ENCODE results near the gene OGFOD2. TPM values are rescaled to one million over a fixed set of nuclear protein-coding genes. Genes with fewer than 3 reads are reported as not detected.

OGFOD2 gene
- total RNA-seq, 3 donors from 2014 or later (not counting 1 experiment from before 2014, with no cell fraction given): 16.6 to 23.7 (median 20.7) TPM

GRCh38 chr12:122942637-122943036 is 32.4 kb upstream of the OGFOD2 start:
- Histone ChIP-seq H3K9me3 (ENCODE audit: control insufficient read depth, insufficient read depth, low read length) (no peaks in the 10 kb centered on the region), H3K4me3 (ENCODE audit: low read length) (no peak overlapping the region), H3K36me3 (ENCODE audit: control insufficient read depth, insufficient read depth, low read length) (no peaks in the 10 kb centered on the region), H3K27me3 (ENCODE audit: control insufficient read depth, insufficient read depth, low read length) (no peaks in the 10 kb centered on the region), H3K4me1 (ENCODE audit: control insufficient read depth, insufficient read depth, low read length) (peaks cover 58% of the 10 kb centered on the region), H3K27ac (ENCODE audit: low read length) (peak overlapping the region; percentile 57)
- intact Hi-C loops (cut with micrococcal nuclease): loop anchor here (1.0 kb wide), 1 partner anchor 46 kb away; the partner anchor contains the start of gene VPS37B
- 67% methylated on average over 2 of the region's 2 CpGs for WGBS (ENCODE audit: insufficient coverage)
- H3K27me3 Mint-ChIP-seq (ENCODE audit: low read depth in 2 of 2): no peaks in the 10 kb centered on the region
- H3K36me3 Mint-ChIP-seq: no peaks in the 10 kb centered on the region
- peak; percentile 48 to 65 (median 51) for ATAC-seq
- peaks cover 35 to 66% of the 10 kb centered on the region in 2 donors for H3K4me1 Mint-ChIP-seq
- DNase-seq: peak; percentile 33 to 46
- peaks cover 0 to 2% of the 10 kb centered on the region in 2 donors for H3K9me3 Mint-ChIP-seq
- H3K4me3 Mint-ChIP-seq: peak overlapping the region; percentile 73
- H3K27ac Mint-ChIP-seq: peak overlapping the region; percentile 84 to 94
- TF ChIP-seq CTCF (IDR thresholded peaks at IDR 0.05): no peak

- Histone ChIP-seq H3K27me3 (ENCODE audit: control insufficient read depth, insufficient read depth, low read length) (no peaks in the 10 kb centered on the region), H3K27ac (ENCODE audit: low read length) (peak overlapping the region; percentile 57), H3K36me3 (ENCODE audit: control insufficient read depth, insufficient read depth, low read length) (no peaks in the 10 kb centered on the region), H3K4me1 (ENCODE audit: control insufficient read depth, insufficient read depth, low read length) (peaks cover 63% of the 10 kb centered on the region), H3K4me3 (ENCODE audit: low read length) (no peak overlapping the region), H3K9me3 (ENCODE audit: control insufficient read depth, insufficient read depth, low read length) (no peaks in the 10 kb centered on the region)
- WGBS (ENCODE audit: insufficient coverage): 35% methylated on average over 11 of the region's 13 CpGs
- DNase-seq (no peak), ATAC-seq (peak in 2 of 3 donors; percentile 19 to 27)
- intact Hi-C loops (cut with micrococcal nuclease): no loop called here
- TF ChIP-seq CTCF (IDR thresholded peaks at IDR 0.05): no peak
- Mint-ChIP-seq H3K4me3 (peak overlapping the region; percentile 73), H3K36me3 (no peaks in the 10 kb centered on the region), H3K27ac (peak overlapping the region; percentile 84 to 94), H3K4me1 (peaks cover 39 to 71% of the 10 kb centered on the region in 2 donors), H3K27me3 (ENCODE audit: low read depth in 2 of 2) (no peaks in the 10 kb centered on the region), H3K9me3 (peaks cover 0 to 2% of the 10 kb centered on the region in 2 donors)
These were observed 31.8 kb upstream of the OGFOD2 start for GRCh38 chr12:122943196-122943595.

- no peaks in the 10 kb centered on the region for H3K27me3 Mint-ChIP-seq (ENCODE audit: low read depth in 2 of 2)
- ATAC-seq: no peak
- H3K4me3 ChIP-seq (ENCODE audit: low read length): no peak overlapping the region
- no peak for DNase-seq
- no peaks in the 10 kb centered on the region for H3K36me3 ChIP-seq (ENCODE audit: control insufficient read depth, insufficient read depth, low read length)
- H3K36me3 Mint-ChIP-seq: no peaks in the 10 kb centered on the region
- H3K4me1 ChIP-seq (ENCODE audit: control insufficient read depth, insufficient read depth, low read length): peaks cover 67% of the 10 kb centered on the region
- no peak overlapping the region for H3K27ac ChIP-seq (ENCODE audit: low read length)
- H3K4me3 Mint-ChIP-seq: no peak overlapping the region
- peaks cover 0 to 2% of the 10 kb centered on the region in 2 donors for H3K9me3 Mint-ChIP-seq
- no peaks in the 10 kb centered on the region for H3K9me3 ChIP-seq (ENCODE audit: control insufficient read depth, insufficient read depth, low read length)
- peak overlapping the region in 1 of 2 donors; percentile 94 for H3K27ac Mint-ChIP-seq
- TF ChIP-seq CTCF (IDR thresholded peaks at IDR 0.05): no peak
- intact Hi-C loops (cut with micrococcal nuclease): no loop called here
- 93% methylated on average over 14 of the region's 14 CpGs for WGBS (ENCODE audit: insufficient coverage)
- H3K27me3 ChIP-seq (ENCODE audit: control insufficient read depth, insufficient read depth, low read length): no peaks in the 10 kb centered on the region
- peaks cover 42 to 76% of the 10 kb centered on the region in 2 donors for H3K4me1 Mint-ChIP-seq
These were observed 30.1 kb upstream of the OGFOD2 start for GRCh38 chr12:122944605-122945592.

Data from natural killer cell (primary cell).